ENCODE results near the gene XPNPEP2.

XPNPEP2 gene

GRCh38 chrX:129749069-129749468 lies 10.3 kb downstream of the XPNPEP2 start:
- DNase-seq (no peak), ATAC-seq (no peak)

GRCh38 chrX:129750971-129751370 lies 12.2 kb downstream of the XPNPEP2 start:
- DNase-seq = no peak
- ATAC-seq = no peak

- ATAC-seq (no peak), DNase-seq (no peak)
Observed at GRCh38 chrX:129754056-129755024, 15.6 kb downstream of the XPNPEP2 start.

GRCh38 chrX:129755779-129756650 lies 17.2 kb downstream of the XPNPEP2 start:
- ATAC-seq = peak; percentile 61
- peak; percentile 27 for DNase-seq

- peak; percentile 52 for DNase-seq
Observed at GRCh38 chrX:129759576-129760061, 20.8 kb downstream of the XPNPEP2 start.

GRCh38 chrX:129760155-129760554 lies 21.4 kb downstream of the XPNPEP2 start:
- DNase-seq (no peak), ATAC-seq (no peak)

More at GRCh38 chrX:129759576-129760061, 20.8 kb downstream of the XPNPEP2 start:
- peak; percentile 76 for ATAC-seq

- DNase-seq = no peak
Observed at GRCh38 chrX:129760981-129761380, 22.2 kb downstream of the XPNPEP2 start.

GRCh38 chrX:129761596-129761995 lies 22.8 kb downstream of the XPNPEP2 start:
- ATAC-seq = no peak
- DNase-seq = no peak

More at GRCh38 chrX:129760981-129761380, 22.2 kb downstream of the XPNPEP2 start:
- no peak for ATAC-seq

GRCh38 chrX:129762448-129762847 lies 23.7 kb downstream of the XPNPEP2 start:
- no peak for ATAC-seq
- DNase-seq = no peak

GRCh38 chrX:129763666-129764065 lies 24.9 kb downstream of the XPNPEP2 start:
- DNase-seq = no peak
- no peak for ATAC-seq

- ATAC-seq (no peak), DNase-seq (no peak)
Observed at GRCh38 chrX:129768186-129768585, 29.4 kb downstream of the XPNPEP2 start.

GRCh38 chrX:129768586-129769466 lies 30.0 kb downstream of the XPNPEP2 start:
- no peak for ATAC-seq

GRCh38 chrX:129769467-129770154 lies 30.8 kb downstream of the XPNPEP2 start:
- DNase-seq = peak; percentile 66
- peak; percentile 84 for ATAC-seq

More at GRCh38 chrX:129768586-129769466, 30.0 kb downstream of the XPNPEP2 start:
- no peak for DNase-seq

GRCh38 chrX:129771266-129771995 lies 32.7 kb downstream of the XPNPEP2 start:
- DNase-seq (no peak), ATAC-seq (no peak)

GRCh38 chrX:129772796-129773431 lies 34.1 kb downstream of the XPNPEP2 start:
- ATAC-seq (peak; percentile 21), DNase-seq (peak; percentile 61)

- ATAC-seq = no peak
Observed at GRCh38 chrX:129773649-129774458, 35.1 kb downstream of the XPNPEP2 start.

GRCh38 chrX:129777218-129778030 lies 38.6 kb downstream of the XPNPEP2 start:
- peak; percentile 31 for ATAC-seq
- DNase-seq = peak; percentile 73

More at GRCh38 chrX:129773649-129774458, 35.1 kb downstream of the XPNPEP2 start:
- DNase-seq = peak; percentile 26

Data from stimulated activated naive CD8-positive, alpha-beta T cell treated with anti-CD3 and anti-CD28 coated beads, Interleukin-15, Interleukin-2, amounts not matched to agents 100 U/mL and 50 U/mL, for 24 hours (primary cell).